Endodermal cell (in vitro differentiated cells): ENCODE measurements around the gene SPDYC. TPM values are rescaled to one million over a fixed set of nuclear protein-coding genes. Genes with fewer than 3 reads are reported as not detected.

Source experiments
- DNase-seq: peaks from one replicate; pipeline ENCODE4 v3.0.0-alpha.2; 2017
- H3K27ac ChIP-seq: 2 replicates; pipeline ENCODE4 v1.5.1; 2013; ENCODE audit warnings: mild to moderate bottlenecking, low read depth, low read length, moderate library complexity
- H3K27me3 ChIP-seq: 2 replicates; pipeline ENCODE4 v1.6.1; 2013; ENCODE audit warnings: mild to moderate bottlenecking, low read length, moderate library complexity; ENCODE audit not compliant: insufficient read depth, control insufficient read depth, poor library complexity, severe bottlenecking
- H3K36me3 ChIP-seq: 2 replicates; pipeline ENCODE4 v1.7.0; 2013; ENCODE audit warnings: mild to moderate bottlenecking, low read length, moderate library complexity; ENCODE audit not compliant: control insufficient read depth, insufficient read depth
- H3K4me1 ChIP-seq: one replicate; pipeline ENCODE4 v1.7.0; 2013; ENCODE audit warnings: low read length; ENCODE audit not compliant: control insufficient read depth, insufficient read depth
- H3K4me3 ChIP-seq: 2 replicates; pipeline ENCODE4 v1.5.1; 2013; ENCODE audit warnings: mild to moderate bottlenecking, low read length, moderate library complexity
- H3K9ac ChIP-seq: 2 replicates; pipeline ENCODE4 v1.6.1; 2013; ENCODE audit warnings: mild to moderate bottlenecking, low read length, moderate library complexity; ENCODE audit not compliant: poor library complexity, severe bottlenecking; ENCODE audit errors: extremely low read depth
- H3K9me3 ChIP-seq: 2 replicates; pipeline ENCODE4 v1.6.1; 2013; ENCODE audit warnings: mild to moderate bottlenecking, low read length, moderate library complexity; ENCODE audit not compliant: control insufficient read depth
- H3K27ac Mint-ChIP-seq: 2 replicates; pipeline ENCODE4 v1.8.0; 2020; ENCODE audit warnings: mixed read lengths
- H3K27me3 Mint-ChIP-seq: 2 replicates; pipeline ENCODE4 v1.8.0; 2021; ENCODE audit warnings: mild to moderate bottlenecking, mixed read lengths; ENCODE audit not compliant: insufficient read depth
- H3K36me3 Mint-ChIP-seq: 2 replicates; pipeline ENCODE4 v1.8.0; 2020; ENCODE audit warnings: low read depth, mixed read lengths
- H3K4me1 Mint-ChIP-seq: 2 replicates; pipeline ENCODE4 v1.8.0; 2020; ENCODE audit warnings: mixed read lengths
- H3K4me3 Mint-ChIP-seq: 2 replicates; pipeline ENCODE4 v1.8.0; 2020; ENCODE audit warnings: mild to moderate bottlenecking, moderate library complexity, mixed read lengths
- H3K9me3 Mint-ChIP-seq: 2 replicates; pipeline ENCODE4 v1.8.0; 2020; ENCODE audit warnings: mild to moderate bottlenecking, mixed read lengths
- WGBS, 2 experiments: methylation state at CpG; one replicate each; pipeline versions ENCODE4 v1.1.5 to v1.1.7; 2013; ENCODE audit warnings: missing lambda C conversion rate in 2 of 2, mixed read lengths in 1 of 2; ENCODE audit not compliant: insufficient coverage in 1 of 2, insufficient read length in 1 of 2; 5-methylcytosine and 5-hydroxymethylcytosine counted together
- total RNA-seq, 2 donors: library from RNA; stranded (reverse); fragmentation: NEBNext Ultra II Directional in 1 of 2; extraction: Animal tissue kit (Norgen Biotek cat#: 25700) in 1 of 2; gene quantifications; 2 replicates in 1 of 2; 3 replicates in 1 of 2; pipeline ENCODE4 v1.2.1, GENCODE V29; 2021
- TF ChIP-seq, protein P1 (sequence below): fragments of 200-600 bp; sonication (generic); conservative IDR thresholded peaks from 2 replicates; pipeline ENCODE4 v1.5.0; 2021; ENCODE audit warnings: antibody characterized with exemption, mild to moderate bottlenecking

Gene SPDYC
- total RNA-seq, 2 donors from 2014 or later = 0.46 TPM; not detected in 1

DNA sequence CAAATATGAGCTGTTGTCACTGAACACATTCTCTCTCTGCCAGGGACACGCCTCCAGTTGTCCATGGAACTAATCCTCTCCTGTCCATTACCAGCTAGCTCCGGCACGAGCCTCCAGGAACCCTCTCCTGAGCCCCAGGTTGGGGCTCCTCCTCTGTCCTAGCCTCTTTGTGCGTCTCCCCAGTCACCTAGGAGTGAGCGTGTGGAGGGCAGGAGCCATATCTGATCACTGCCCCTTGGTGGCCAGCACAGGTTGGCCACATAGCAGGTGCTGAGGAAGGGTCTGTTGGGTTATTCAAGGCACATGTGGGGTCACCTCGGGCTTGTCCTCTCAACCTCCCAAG lies 38.2 kb upstream of the SPDYC start:
- Histone ChIP-seq H3K36me3 (peaks cover 52% of the 10 kb centered on the region), H3K4me3 (no peak overlapping the region), H3K9ac (no peak overlapping the region), H3K27me3 (no peaks in the 10 kb centered on the region), H3K4me1 (no peaks in the 10 kb centered on the region), H3K27ac (no peak overlapping the region), H3K9me3 (no peaks in the 10 kb centered on the region)
- peaks cover 19% of the 10 kb centered on the region for H3K4me1 Mint-ChIP-seq
- peaks cover 33% of the 10 kb centered on the region for H3K36me3 Mint-ChIP-seq
- no peak overlapping the region for H3K27ac Mint-ChIP-seq
- H3K4me3 Mint-ChIP-seq = no peak overlapping the region
- TF ChIP-seq, protein P1, sequence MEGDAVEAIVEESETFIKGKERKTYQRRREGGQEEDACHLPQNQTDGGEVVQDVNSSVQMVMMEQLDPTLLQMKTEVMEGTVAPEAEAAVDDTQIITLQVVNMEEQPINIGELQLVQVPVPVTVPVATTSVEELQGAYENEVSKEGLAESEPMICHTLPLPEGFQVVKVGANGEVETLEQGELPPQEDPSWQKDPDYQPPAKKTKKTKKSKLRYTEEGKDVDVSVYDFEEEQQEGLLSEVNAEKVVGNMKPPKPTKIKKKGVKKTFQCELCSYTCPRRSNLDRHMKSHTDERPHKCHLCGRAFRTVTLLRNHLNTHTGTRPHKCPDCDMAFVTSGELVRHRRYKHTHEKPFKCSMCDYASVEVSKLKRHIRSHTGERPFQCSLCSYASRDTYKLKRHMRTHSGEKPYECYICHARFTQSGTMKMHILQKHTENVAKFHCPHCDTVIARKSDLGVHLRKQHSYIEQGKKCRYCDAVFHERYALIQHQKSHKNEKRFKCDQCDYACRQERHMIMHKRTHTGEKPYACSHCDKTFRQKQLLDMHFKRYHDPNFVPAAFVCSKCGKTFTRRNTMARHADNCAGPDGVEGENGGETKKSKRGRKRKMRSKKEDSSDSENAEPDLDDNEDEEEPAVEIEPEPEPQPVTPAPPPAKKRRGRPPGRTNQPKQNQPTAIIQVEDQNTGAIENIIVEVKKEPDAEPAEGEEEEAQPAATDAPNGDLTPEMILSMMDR = no peak
- no peaks in the 10 kb centered on the region for H3K27me3 Mint-ChIP-seq
- DNase-seq = no peak
- 85 to 92% methylated on average over 5 to 6 of the region's 6 CpGs for WGBS, 2 experiments
- no peaks in the 10 kb centered on the region for H3K9me3 Mint-ChIP-seq

DNA sequence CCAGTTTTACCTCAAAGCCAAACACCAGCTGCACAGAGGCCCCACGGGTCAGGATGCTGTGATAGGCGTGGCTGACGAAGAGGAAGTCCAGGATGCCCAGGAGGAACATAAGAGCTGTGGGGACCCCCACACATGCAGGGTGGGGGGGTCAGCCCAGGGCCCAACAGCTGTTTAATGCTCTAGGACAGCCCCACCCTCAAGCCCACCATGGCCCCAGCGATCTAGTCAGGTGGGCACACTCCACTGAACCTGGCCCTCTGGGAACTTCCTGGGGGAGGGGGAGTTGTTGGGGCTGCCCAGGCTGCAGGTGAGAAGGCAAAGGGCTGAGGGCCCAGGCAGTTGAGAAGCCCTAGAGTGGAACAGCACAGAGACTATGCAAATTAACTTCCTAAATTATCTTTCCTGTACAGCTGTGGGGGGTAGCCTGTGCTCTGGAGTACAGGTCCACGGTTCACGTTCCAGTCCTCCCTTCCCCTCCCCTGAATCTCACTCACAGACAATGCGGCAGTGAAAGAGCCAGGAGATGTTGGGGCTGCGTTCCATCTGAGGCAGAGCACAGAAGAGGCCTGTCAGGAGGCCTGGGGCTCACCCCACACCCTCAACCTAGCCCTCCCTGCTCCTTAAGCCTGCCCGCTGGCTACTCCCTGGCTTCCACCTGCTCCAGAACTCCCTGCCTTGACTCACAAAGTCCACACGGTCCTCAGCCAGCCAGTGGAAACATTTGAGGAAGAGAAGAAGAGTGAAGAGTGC lies 37.6 kb upstream of the SPDYC start:
- Histone ChIP-seq H3K27ac (no peak overlapping the region), H3K36me3 (peaks cover 47% of the 10 kb centered on the region), H3K4me3 (peak overlapping the region; percentile 94), H3K9me3 (no peaks in the 10 kb centered on the region), H3K9ac (no peak overlapping the region), H3K4me1 (no peaks in the 10 kb centered on the region), H3K27me3 (no peaks in the 10 kb centered on the region)
- TF ChIP-seq, protein P1 = no peak
- DNase-seq = peak; percentile 26
- 89% methylated on average over 10 of the region's 10 CpGs; no CpG with 5 or more reads in 1 of the 2 experiments for WGBS, 2 experiments
- H3K36me3 Mint-ChIP-seq = peaks cover 29% of the 10 kb centered on the region
- no peaks in the 10 kb centered on the region for H3K9me3 Mint-ChIP-seq
- no peaks in the 10 kb centered on the region for H3K27me3 Mint-ChIP-seq
- H3K4me1 Mint-ChIP-seq = peaks cover 19% of the 10 kb centered on the region
- H3K27ac Mint-ChIP-seq = no peak overlapping the region
- peak overlapping the region; percentile 87 for H3K4me3 Mint-ChIP-seq

DNA sequence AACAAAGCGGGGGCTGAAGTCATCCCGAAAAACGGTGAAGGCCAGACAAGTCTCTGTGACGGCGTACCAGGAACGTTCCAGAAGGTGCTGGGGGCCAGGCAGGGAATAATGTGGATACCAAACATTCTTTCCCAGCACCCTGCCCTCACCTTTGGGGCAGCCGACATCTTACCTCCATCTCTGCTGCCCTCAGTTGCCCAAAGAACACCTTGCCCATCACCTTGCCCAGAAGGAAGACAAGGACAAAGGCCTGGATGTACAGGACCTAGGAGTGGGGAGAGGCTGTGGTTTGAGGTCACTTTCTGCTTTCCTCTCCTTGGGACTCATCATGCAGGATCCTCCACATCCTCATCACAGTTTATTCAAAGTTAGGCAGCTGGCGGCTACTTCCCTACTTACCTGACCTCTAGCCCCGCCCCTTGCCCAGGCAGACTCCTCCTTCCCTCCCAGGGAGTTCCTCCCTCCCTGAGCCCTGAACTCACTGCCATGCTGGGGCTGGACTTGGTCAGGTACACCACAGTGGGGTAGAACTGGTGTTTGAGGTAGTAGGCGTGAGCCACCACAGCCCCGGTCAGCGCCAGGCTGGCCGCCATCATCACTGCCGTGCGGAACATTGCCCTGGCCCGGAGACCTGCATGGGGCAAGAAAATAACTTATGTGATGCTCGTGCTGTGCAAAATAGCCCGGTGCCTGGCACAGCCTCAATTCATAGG lies 36.9 kb upstream of the SPDYC start:
- Mint-ChIP-seq H3K27ac (peak overlapping the region; percentile 99), H3K9me3 (no peaks in the 10 kb centered on the region), H3K4me3 (peak overlapping the region; percentile 87), H3K36me3 (peaks cover 28% of the 10 kb centered on the region), H3K27me3 (no peaks in the 10 kb centered on the region), H3K4me1 (peaks cover 19% of the 10 kb centered on the region)
- Histone ChIP-seq H3K9ac (peak overlapping the region; percentile 98), H3K27ac (no peak overlapping the region), H3K27me3 (no peaks in the 10 kb centered on the region), H3K9me3 (no peaks in the 10 kb centered on the region), H3K36me3 (peaks cover 39% of the 10 kb centered on the region), H3K4me3 (peak overlapping the region; percentile 94), H3K4me1 (no peaks in the 10 kb centered on the region)
- peak; percentile 89 for DNase-seq
- 51 to 55% methylated on average over 9 to 18 of the region's 18 CpGs for WGBS, 2 experiments
- TF ChIP-seq, protein P1 = no peak
